Cardiac fibroblast (primary cell): ENCODE measurements around the gene MOSMO.

ENCODE experiments used
- DNase-seq, 2 donors: peaks; one replicate each; pipeline versions ENCODE4 v3.0.0 to v3.0.0-alpha.2; 2010; ENCODE audit warnings: low read depth in 2 of 2
- H3K4me3 ChIP-seq, 2 donors: replicated peaks in 1 of 2; 1 replicate in 1 of 2; 2 replicates in 1 of 2; pipeline ENCODE4 v1.5.1; 2011; ENCODE audit warnings: low read depth in 2 of 2, low read length in 2 of 2, mild to moderate bottlenecking in 2 of 2, moderate library complexity in 1 of 2
- TF ChIP-seq, protein P1 (sequence below): IDR thresholded peaks from one replicate; pipeline ENCODE4 v1.5.1; 2011; ENCODE audit warnings: low read depth, mild to moderate bottlenecking, low read length, inconsistent platforms

The MOSMO gene

GRCh38 chr16:22054847-22055590 is 47.1 kb downstream of the MOSMO start:
- TF ChIP-seq, protein P1, sequence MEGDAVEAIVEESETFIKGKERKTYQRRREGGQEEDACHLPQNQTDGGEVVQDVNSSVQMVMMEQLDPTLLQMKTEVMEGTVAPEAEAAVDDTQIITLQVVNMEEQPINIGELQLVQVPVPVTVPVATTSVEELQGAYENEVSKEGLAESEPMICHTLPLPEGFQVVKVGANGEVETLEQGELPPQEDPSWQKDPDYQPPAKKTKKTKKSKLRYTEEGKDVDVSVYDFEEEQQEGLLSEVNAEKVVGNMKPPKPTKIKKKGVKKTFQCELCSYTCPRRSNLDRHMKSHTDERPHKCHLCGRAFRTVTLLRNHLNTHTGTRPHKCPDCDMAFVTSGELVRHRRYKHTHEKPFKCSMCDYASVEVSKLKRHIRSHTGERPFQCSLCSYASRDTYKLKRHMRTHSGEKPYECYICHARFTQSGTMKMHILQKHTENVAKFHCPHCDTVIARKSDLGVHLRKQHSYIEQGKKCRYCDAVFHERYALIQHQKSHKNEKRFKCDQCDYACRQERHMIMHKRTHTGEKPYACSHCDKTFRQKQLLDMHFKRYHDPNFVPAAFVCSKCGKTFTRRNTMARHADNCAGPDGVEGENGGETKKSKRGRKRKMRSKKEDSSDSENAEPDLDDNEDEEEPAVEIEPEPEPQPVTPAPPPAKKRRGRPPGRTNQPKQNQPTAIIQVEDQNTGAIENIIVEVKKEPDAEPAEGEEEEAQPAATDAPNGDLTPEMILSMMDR: no peak
- no peak for DNase-seq
- no peak overlapping the region for H3K4me3 ChIP-seq

DNA sequence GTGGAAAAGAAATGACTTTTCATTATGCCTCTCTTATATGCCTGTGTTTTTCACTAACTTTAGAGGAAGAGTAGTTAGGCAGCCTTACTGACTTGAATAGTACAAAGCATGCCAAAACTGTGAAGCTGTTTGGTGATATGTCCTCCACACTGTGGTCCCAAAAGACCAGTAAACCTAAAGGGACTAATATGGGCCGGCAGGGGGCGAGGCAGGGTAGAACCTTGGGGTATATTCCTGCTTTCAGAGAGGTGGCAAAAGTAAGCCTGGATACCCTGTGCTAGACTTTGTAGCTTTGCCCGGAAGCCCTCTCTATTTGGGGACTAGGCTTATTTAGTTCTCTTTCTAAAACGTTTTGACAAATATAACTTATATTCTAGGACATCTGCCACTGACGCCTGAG is 48.0 kb downstream of the MOSMO start:
- no peak overlapping the region for H3K4me3 ChIP-seq
- TF ChIP-seq, protein P1: no peak
- peak in 1 of 2 donors; percentile 8 for DNase-seq

DNA sequence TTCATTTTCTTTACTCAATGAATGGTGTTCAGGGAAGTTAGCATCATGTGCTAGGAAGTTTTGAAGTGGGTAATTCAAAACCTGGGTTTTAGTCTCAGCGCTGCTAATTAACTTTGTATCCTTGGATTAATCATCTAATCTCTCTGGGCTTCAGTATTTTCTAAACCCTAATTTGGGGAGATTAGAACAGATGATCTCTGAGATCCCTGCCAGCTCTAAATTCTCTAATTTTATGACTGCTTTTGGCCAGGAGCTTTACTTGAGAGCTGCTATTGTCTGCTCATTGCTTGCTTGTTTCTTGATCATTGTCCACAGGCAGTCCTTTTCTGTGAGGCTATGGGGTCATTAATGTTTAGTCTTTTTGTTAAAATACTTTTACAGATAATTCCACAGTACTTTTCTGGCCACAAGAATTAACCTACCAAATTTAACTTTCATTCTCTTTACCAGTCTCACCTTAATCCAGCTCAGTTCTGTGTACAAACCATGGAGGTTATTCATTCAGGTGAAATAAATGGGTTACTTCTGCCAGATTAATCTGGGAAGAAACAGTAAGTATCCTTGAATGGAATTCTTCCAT is 56.1 kb downstream of the MOSMO start:
- no peak for DNase-seq
- no peak overlapping the region for H3K4me3 ChIP-seq
- TF ChIP-seq, protein P1: no peak

- H3K4me3 ChIP-seq: no peak overlapping the region
- TF ChIP-seq, protein P1: no peak
- DNase-seq: no peak
These were observed 57.3 kb downstream of the MOSMO start for GRCh38 chr16:22065252-22065651.

- TF ChIP-seq, protein P1: no peak
- peak overlapping the region; percentile 3 to 11 for H3K4me3 ChIP-seq
- DNase-seq: peak; percentile 58 to 73
These were observed 62.7 kb downstream of the MOSMO start for GRCh38 chr16:22070361-22071330.

GRCh38 chr16:22071331-22071910 is 63.5 kb downstream of the MOSMO start:
- H3K4me3 ChIP-seq: peak overlapping the region in 1 of 2 donors; percentile 3
- DNase-seq: peak; percentile 16 to 43
- TF ChIP-seq, protein P1: no peak
